GOT3 (cell line): ENCODE measurements around the gene MRPL18.

Source experiments
- DNase-seq: peaks from one replicate; lab custom pipeline; 2025; ENCODE audit warnings: mixed read lengths; lab: John Stamatoyannopoulos, UW

Gene MRPL18

GRCh38 chr6:159844737-159845645 is 54.7 kb downstream of the MRPL18 start:
- DNase-seq = no peak
